Neural cell (in vitro differentiated cells): ENCODE data around the gene TSPEAR.

ENCODE experiments used
- RAD21 ChIP-seq: fragments of 450-650 bp; conservative IDR thresholded peaks from 2 replicates; pipeline ENCODE4 v1.6.1; 2014; ENCODE audit warnings: antibody characterized with exemption, mild to moderate bottlenecking, moderate library complexity
- SMC3 ChIP-seq: fragments of 450-650 bp; conservative IDR thresholded peaks from 2 replicates; pipeline ENCODE4 v1.6.1; 2014; ENCODE audit warnings: antibody characterized with exemption, mild to moderate bottlenecking, moderate library complexity; ENCODE audit not compliant: poor library complexity
- TF ChIP-seq, protein P1 (sequence below): fragments of 450-650 bp; IDR thresholded peaks from 2 replicates; pipeline ENCODE4 v1.5.1; 2014; ENCODE audit warnings: antibody characterized with exemption, mild to moderate bottlenecking, moderate library complexity; ENCODE audit not compliant: poor library complexity, severe bottlenecking
- TF ChIP-seq, protein P2 (sequence below): IDR thresholded peaks from 2 replicates; pipeline ENCODE4 v1.6.1; 2012; ENCODE audit warnings: borderline replicate concordance

DNA sequence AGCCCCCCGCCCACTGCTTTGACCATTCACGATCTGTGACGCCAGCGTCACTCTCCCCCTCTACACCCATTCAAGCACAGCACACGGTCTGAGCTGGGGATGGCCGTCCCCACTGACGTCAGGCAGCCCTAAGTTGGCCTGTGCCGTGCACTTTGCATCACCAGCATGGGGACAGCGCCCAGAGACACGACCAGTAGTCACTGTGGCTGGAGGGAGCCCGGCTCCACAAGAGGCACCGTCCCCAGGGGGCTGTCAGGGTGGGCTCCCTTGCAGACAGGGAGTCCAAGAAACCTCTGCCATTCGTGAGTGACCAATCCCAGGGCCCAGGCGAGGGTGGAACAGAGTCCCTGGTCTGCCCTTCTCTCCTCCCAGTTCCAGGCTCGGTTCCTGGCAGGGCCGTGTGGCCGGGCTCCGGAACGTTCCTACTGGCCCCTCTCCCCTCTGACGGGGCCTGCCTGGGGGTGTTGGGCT lies 97.2 kb downstream of the TSPEAR start:
- TF ChIP-seq, protein P1, sequence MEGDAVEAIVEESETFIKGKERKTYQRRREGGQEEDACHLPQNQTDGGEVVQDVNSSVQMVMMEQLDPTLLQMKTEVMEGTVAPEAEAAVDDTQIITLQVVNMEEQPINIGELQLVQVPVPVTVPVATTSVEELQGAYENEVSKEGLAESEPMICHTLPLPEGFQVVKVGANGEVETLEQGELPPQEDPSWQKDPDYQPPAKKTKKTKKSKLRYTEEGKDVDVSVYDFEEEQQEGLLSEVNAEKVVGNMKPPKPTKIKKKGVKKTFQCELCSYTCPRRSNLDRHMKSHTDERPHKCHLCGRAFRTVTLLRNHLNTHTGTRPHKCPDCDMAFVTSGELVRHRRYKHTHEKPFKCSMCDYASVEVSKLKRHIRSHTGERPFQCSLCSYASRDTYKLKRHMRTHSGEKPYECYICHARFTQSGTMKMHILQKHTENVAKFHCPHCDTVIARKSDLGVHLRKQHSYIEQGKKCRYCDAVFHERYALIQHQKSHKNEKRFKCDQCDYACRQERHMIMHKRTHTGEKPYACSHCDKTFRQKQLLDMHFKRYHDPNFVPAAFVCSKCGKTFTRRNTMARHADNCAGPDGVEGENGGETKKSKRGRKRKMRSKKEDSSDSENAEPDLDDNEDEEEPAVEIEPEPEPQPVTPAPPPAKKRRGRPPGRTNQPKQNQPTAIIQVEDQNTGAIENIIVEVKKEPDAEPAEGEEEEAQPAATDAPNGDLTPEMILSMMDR: no peak
- TF ChIP-seq RAD21 (no peak), SMC3 (no peak)
- TF ChIP-seq, protein P2, sequence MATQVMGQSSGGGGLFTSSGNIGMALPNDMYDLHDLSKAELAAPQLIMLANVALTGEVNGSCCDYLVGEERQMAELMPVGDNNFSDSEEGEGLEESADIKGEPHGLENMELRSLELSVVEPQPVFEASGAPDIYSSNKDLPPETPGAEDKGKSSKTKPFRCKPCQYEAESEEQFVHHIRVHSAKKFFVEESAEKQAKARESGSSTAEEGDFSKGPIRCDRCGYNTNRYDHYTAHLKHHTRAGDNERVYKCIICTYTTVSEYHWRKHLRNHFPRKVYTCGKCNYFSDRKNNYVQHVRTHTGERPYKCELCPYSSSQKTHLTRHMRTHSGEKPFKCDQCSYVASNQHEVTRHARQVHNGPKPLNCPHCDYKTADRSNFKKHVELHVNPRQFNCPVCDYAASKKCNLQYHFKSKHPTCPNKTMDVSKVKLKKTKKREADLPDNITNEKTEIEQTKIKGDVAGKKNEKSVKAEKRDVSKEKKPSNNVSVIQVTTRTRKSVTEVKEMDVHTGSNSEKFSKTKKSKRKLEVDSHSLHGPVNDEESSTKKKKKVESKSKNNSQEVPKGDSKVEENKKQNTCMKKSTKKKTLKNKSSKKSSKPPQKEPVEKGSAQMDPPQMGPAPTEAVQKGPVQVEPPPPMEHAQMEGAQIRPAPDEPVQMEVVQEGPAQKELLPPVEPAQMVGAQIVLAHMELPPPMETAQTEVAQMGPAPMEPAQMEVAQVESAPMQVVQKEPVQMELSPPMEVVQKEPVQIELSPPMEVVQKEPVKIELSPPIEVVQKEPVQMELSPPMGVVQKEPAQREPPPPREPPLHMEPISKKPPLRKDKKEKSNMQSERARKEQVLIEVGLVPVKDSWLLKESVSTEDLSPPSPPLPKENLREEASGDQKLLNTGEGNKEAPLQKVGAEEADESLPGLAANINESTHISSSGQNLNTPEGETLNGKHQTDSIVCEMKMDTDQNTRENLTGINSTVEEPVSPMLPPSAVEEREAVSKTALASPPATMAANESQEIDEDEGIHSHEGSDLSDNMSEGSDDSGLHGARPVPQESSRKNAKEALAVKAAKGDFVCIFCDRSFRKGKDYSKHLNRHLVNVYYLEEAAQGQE: no peak
